Measurements from ENCODE around the gene PRKCE. TPM values are rescaled to one million over a fixed set of nuclear protein-coding genes. Genes with fewer than 3 reads are reported as not detected.

Gene PRKCE
- total RNA-seq, 2 experiments from 2014 or later, result 7.0 to 7.3 TPM

DNA sequence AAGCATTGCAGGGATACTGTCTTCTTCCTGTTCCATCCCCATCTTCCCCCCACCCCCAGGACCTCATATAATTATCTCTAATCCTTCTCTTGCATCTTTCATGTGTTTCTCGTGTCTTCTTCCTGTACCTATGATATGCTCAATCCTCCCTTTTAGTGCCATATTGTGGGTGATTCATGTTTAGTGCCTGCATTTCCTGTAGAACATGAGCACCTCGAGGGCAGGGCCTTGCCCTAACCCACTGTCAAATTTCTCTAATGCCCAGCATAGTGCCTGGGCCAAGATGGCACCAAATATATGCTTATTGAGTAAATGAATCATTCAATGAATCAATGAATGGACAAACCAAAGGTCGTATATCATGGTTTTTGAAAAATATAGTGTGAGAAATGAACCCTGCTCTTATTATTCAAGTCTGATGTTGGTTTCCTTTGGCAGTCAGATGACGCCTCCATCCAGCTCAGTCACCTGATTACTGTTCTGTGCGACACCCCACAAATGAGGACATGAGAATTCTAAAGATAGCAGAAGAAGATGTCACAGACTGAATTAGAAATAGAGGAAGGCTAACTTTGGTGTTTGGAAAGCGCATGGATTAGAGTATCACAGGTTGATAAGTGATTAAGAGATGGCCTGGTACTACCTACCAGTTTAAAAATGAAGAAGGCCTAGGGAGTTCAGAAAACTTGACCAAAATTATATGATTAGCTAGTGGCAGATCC, 278.4 kb downstream of the PRKCE start:
- POLR2A ChIA-PET, result no interaction called here

DNA sequence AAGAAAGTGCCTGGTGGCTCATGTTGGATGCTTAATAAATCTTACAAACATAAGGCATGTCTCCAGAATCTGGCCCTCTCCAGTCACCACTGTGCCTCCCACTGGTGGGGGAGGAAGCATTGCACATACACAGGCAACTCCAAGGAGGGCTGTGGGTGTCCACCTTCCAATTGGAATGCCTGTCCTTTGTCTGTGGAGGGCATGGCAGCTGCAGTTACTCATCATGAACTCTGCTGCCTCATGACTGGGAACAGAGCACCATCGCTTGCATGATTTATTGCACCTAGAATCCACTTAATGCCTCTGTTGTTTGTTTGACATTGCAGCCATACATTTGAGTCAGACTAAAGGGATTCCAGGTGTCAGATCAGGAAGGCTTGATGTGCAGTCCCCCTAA, 278.9 kb downstream of the PRKCE start:
- ChIA-PET POLR2A (no interaction called here), CTCF (no interaction called here)

More for the DNA sequence above, 278.4 kb downstream of the PRKCE start:
- CTCF ChIA-PET, result no interaction called here

DNA sequence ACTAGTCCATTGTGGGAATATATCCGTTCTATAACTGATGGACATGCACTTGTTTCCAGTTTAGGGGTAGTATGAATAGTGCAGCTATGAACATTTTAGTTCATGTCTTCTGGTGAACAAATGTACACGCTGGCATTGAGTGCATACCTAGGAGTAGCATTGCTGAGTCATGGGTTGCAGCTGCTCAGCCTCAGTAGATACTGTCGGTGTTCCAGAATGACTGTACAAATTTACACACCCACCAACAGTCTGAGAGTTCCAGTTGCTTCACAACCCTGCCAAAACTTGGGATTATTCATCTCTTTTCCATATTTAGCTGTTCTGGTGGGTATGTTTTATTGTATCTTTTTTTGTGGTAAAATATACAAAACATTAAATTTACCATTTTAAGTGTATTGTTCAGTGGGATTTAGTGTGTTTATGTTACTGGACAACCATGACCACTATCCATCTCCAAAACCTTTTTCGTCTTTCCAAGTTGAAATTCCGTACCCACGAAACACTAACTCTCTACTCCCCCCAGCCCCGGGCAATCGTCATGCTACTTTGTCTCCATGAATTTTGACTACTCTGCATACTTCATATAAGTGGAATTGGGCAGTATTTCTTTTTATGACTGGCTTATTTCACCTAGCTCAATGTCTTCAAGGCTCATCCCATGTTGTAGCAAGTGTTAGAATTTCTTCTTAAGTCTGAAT, 281.0 kb downstream of the PRKCE start:
- ChIA-PET POLR2A (no interaction called here), CTCF (no interaction called here)

DNA sequence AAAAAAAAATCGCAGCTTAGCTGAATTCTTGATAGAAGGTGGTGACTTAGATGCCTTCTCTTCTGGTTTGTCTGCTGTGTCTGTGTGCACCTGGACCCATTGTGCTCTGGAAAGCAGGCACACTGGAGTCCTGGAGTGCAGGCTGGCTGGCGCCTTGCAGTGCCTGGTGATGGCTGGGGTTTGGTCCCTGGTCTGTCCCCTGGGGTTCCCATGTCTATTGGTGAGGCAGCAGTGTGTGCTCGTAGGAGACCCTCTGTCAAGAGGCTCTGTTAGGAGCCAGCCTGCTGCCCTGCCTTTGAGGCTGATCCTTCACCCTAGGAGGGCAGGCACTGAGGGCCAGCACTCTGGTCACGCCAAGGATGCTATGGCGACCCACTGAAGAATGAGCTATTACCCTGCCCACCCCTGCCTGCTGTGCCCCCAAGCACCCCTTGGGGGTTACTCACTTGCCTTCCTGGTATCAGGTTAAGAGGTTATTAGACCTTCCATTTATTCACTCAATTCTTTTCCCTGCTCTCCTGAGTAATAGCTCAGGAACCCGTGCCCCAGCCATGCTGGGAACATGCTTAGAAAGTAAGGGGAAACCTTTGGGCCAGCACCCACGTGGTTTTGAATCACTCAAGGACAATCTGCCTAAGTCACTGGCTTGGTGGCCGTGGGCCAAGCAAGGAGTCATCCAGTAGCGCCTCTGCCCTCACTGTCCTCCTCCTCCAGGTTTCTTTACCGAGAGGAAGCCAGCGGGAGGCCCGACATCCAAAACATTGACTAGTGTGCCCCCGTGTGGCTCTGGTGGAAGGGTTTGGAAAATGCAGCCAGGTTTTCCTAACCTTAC, 284.5 kb downstream of the PRKCE start:
- CTCF ChIA-PET, result interaction anchor here (0.7 to 1.8 kb wide), 5 partner anchors 14 to 286 kb away, joined by 3 to 6 read pairs (median 3); no protein-coding TSS in a partner anchor
- POLR2A ChIA-PET, result no interaction called here

DNA sequence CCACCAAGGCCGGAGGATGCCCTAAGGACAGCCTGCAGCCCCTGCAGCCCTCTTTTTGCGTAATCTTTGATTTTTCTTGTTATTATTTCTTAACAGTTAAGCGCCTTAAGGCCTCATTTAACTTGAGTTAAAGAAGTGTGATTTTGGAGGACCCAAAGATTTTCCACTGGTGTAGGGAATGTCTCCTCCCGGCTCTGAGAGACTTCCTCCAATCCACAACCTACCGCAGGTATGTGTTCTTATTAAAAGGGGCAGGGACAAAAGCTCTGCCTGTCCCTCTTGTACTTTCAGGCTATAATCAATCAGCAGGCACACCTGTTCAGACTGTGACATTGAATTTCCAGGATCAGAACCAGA, 285.1 kb downstream of the PRKCE start:
- ChIA-PET POLR2A (no interaction called here), CTCF (interaction anchor here (0.9 to 1.8 kb wide), 2 partner anchors 15 to 158 kb away, joined by 3 to 6 read pairs; no protein-coding TSS in a partner anchor)

DNA sequence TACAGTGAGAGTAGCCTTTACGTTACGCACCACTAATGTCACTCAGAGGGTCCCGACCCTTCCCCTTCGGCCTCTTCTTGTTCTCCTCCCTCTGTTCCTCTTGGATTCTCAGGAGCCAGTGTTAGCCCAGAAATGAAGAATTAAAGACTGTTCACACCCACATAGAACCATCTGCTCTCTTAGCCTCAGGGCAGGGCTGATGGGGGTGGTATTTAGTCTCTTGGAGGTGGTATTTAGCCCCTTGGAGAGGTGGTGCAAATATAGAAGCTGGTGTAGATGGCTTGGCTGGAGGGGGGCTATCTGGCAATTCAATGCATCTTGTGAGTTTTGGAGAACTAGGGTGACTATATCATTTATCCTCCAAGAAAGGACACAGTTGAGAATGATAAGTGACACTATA, 286.5 kb downstream of the PRKCE start:
- ChIA-PET CTCF (no interaction called here), POLR2A (no interaction called here)

DNA sequence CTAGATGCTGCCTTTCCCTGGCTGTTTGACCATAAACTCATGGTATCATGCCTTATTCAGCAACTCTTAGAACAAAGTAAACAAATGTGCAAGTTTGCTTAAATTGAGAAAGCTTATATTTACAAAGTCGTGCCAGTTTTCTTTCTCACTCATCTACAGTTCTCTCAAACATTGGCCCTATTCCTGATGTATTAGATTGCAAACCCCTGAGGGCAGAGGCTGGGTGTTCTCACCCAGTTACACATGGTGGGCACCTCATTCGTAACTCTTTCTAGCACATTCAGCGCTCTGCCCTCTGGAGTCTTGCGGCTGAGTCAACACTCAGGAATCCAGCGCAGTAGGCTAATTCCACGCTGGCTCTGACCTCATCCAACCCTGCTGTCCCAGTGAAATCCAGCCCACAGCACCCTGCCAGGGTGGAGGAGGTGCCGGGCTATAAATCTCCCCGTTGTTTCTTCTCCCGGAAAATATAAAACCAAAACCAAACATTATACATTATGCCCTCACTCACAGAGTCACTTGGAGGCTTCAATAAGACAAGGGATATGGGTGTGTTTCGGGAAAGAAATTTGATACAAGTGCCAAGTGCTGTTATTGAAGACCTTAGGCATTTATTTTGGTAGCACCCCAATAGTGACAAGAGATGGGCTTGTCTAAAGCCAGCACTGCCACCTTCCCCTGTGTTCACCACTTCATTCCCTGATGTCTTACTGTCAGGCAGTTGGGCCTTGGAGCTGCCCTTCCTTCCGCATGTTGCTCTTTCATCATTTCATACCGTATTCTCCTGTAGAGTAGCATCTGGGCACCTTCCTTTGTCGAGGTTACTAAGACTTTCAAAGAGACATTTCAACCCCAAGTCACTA, 287.4 kb downstream of the PRKCE start:
- ChIA-PET POLR2A (no interaction called here), CTCF (no interaction called here)

DNA sequence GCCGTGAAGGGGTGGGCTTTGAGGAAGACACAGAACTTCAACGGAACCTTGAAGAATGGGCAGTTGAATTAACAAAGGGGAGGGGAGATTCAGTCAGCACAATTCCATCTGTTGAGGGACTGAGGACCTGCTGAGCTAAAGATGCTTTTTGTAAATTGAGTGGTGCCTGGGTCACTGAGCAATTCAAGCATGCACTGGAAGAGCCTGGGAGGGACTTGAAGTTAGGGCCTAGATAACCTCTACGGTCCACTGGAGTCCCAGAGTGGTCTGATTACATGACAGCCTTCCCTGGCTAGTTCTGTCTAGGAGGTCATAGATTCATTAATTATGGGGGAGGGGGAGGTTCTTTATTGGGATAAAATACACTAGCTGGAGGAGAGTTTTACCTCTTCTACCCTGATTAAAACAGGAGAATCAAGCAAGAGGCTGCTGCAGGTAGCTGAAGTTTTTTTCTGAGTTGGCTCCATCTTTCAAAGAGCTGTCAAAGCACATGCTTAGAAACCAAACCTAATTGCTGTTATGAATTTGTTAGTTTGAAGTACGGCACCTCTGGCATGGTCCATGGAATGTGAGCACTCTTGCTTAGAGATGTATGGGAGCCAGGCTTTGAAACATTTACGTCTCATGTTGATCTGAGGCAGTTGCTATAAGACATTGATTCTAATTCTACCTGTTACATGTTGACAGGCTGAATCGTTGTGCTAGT, 290.2 kb downstream of the PRKCE start:
- POLR2A ChIA-PET, result no interaction called here
- CTCF ChIA-PET, result interaction anchor here (1.2 kb wide), 1 partner anchor 163 kb away, joined by 3 read pairs; no protein-coding TSS in a partner anchor

DNA sequence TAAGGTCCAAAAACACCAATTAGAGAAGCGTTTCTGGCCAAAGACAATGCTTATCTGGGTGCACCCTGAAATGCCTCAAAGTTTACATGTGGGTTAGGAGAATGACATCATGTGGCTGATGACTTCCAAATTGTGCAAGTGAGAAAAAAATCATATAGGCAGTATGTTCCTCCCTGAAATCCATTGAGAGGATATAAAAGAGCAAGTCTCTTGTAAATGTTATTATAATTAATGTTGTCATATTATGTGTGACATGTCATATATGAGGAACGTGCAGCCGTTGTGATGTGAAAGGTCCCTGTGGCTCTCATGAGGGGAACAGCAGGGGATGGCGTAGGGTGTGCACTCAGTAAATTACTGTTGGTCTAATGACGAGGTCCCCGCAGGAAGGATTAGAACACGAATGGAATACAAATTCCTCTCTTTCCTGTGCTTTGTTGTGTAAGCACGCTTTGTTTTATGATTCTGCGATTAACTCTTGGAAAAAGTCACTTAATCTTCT, 290.8 kb downstream of the PRKCE start:
- POLR2A ChIA-PET, result no interaction called here
- CTCF ChIA-PET, result no interaction called here

DNA sequence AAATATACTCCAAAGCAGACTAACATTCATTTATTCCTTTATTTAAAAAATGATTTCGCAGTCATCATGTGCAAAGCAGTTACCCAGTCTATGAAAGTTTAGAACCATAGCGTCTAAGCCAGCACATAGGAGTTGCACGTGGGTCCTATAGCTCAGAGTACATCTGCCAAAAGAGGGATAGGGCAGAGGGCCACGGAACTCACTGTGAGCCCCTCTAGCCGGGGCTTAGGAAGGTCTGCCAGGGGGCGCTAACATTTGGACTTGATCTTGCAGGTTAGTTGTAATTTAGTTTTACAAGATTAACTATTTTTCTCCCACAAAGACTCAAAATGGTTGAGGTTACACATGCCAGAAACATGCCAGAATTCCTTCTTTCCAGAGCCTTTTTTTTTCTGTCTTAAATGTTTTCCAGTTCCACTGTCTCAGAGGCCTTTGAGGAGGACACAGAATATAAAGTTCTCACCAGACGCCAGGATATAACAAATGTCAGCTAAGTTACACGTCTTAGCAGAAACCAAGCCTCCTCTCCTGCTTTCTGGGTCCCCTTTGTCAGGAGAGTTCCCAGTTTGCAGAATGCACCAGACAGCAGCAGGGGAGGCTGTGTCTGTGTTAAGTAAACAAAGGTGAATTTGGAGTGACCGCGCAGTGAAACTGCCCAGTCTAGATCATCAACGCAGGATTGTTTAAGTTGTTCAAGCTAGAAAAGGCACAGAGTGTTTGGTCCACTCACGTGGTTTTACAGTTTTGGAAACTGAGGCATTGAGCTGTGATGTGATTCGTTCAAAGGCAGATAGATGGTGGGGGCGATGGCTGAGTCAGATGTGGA, 292.0 kb downstream of the PRKCE start:
- ChIA-PET POLR2A (no interaction called here), CTCF (no interaction called here)

DNA sequence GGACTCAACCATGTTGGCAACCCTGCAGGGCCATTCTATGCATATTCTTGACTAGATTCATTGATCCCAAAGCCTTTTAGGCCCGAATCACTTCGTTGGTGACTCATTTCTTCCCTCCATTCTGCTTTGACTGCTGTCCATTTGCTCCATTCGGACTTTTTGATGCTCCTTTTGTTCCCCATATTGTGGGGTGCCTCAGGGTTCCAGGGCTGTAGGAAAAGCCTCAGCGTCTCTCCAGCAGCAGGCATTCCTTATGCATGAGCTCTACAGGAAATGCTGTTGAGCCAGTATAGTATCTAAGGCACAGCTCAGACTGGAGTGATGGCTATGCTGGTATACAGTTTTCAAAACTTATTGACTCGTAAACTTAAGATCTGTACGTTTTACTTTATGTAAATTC, 292.6 kb downstream of the PRKCE start:
- ChIA-PET CTCF (no interaction called here), POLR2A (no interaction called here)

DNA sequence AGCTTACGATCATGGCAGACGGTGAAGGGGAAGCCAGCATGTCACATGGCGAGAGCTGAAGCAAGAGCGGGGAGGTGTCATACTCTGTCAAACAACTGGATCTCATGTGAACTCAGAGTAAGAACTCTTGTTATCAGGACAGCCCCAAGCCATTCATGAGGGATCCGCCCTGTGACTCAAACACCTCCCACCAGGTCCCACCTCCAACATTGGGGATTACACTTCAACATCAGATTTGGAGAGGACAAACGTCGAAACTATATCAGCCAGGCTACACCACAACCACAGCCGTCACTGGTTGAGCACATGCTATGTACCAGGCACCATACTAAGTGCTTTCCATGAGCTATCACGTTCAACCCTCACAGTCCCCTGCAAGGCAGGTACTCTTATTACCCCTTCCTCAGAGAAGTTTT, 293.8 kb downstream of the PRKCE start:
- POLR2A ChIA-PET, result no interaction called here
- CTCF ChIA-PET, result no interaction called here

DNA sequence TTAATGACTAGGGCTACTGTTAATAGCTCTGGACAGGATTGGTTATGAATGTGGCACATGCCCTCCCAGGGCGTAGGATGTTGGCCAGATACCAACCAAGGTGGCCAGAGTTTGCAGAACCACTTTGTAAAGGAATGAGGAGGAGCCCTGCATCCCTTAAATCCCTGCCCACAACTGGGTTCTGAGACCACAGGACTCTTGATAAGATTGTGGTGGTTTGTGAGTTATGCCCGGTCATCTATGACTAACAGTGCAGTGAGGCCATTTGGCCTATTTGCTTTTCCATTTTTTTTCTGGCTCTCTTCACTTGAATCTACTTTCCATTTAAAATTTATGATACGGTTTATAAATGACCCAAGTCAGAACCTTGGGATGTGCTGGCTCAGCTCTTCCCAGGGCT, 294.5 kb downstream of the PRKCE start:
- ChIA-PET CTCF (no interaction called here), POLR2A (interaction anchor here (0.6 kb wide), 1 partner anchor 788 kb away, joined by 7 read pairs; no protein-coding TSS in a partner anchor)

DNA sequence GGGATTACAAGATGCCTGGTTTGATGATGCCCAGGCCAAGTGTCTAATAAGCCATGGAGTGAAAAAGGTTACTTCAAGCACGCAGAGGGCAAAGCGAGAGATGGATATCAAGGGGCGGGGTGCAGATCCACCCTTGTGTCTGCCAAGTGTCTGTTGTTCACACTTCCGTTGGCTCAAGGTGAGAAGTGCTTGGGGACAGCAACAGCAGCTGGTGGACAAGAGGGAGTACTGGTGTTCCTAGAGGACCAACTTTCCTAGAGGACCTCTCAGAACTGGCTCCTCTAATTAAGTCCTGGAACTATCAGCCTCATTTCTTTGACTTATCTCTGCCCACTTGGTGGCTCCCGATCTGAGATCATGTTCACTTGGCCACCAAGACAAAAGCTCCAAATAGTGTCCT, 299.1 kb downstream of the PRKCE start:
- POLR2A ChIA-PET, result no interaction called here
- CTCF ChIA-PET, result interaction anchor here (1.2 kb wide), 1 partner anchor 42 kb away, joined by 3 read pairs; no protein-coding TSS in a partner anchor

DNA sequence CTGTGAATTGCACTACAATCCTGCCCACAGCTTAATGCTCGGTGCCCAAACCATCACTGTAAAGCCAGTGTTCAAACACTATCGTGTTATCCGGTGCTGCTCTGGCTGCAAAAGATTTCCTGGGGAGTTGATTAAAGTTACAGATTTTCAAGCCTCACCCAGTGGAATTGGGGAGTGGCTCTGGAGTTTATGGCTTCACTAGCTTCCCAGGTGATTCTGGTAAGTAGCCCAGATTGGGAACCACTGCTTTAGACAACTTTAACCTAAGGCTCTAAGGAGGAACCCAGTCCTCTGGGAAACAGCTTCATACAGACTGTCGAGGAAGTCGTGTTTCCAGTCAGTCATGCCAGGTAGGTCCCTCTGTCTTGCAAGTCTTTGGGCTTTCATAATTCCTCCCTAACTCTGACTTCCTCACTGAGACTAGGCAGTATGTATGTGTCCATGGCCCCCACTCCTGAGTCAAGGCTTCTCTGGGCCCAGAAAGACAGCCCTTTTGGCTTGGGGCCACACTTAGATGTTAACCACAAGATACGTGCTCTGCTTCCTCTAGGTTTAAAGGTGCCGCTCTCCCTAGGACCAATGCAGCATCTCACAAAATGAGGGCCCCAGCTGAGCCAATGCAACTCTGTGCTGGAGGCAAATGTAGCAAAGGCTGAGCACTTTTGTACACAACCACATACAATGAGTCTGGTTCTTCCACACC, 299.7 kb downstream of the PRKCE start:
- ChIA-PET CTCF (interaction anchor here (1.2 kb wide), 1 partner anchor 42 kb away, joined by 3 read pairs; no protein-coding TSS in a partner anchor), POLR2A (no interaction called here)

DNA sequence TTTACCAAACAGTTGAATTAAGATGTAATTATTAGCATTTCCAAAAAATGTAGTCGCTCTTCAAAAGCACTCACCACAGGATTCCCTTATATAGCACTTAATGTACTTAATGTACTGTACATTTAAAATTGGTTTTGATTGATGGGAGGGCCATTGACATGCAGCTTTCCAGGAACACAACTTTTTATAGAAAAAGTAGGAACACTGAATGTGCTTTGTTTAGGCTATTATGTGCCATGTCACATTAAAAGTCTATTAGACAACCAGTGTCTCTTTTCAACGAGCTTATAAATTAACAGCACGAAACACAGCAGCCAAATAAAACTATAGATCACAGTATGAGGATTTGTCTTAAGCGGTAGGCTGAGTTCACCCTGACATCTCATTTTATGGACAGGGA, 301.1 kb downstream of the PRKCE start:
- POLR2A ChIA-PET, result no interaction called here
- CTCF ChIA-PET, result no interaction called here

DNA sequence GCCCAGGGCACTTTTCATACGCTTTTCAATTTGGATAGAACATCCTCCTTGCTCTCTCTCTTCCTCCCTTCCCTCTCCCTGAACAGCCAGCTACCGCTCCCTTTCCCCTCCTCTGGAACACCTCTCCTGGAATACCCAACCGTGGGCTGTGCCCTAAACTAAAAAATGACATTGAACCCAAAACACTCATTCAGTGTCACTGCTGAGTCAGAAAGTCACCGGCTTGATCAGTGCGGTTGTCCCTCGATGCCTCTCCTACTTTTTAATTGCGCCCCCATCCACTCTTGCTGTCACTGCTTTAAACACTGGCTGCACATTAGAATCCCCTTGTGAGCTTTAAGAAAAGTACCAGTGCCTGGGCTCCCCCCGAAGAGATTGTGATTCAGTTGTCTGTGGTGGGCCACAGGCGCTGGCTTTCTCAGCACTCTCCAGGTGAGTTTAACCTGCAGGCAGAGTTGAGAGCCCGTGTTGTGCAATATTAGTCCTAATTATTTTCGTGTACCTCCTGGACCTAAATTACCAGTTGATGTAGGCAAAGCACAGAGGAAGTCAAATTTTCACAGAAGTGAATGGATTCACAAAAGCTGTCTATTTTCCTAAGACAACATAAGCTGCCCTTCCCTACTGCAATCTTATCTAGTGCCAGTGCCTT, 302.0 kb downstream of the PRKCE start:
- ChIA-PET CTCF (no interaction called here), POLR2A (no interaction called here)
